ENCODE results near the gene COMTD1.
"Not testable (repeated sequence)": the region's sequence is repeated elsewhere in the genome, so short reads cannot be mapped to it uniquely, and the experiment has no call there.

Gene COMTD1

GRCh38 chr10:75205908-75206307 is 29.8 kb downstream of the COMTD1 start:
- Histone ChIP-seq H3K4me1 (ENCODE audit: low read length) (peaks cover 3% of the 10 kb centered on the region; the same call in 1 of the 2 replicates), H3K27me3 (ENCODE audit: low read depth, low read length) (no peaks in the 10 kb centered on the region), H3K4me2 (ENCODE audit: low read length) (no peak overlapping the region)

GRCh38 chr10:75203724-75204123 is 32.0 kb downstream of the COMTD1 start:
- H3K4me3 ChIP-seq (ENCODE audit: low read length), result no peak overlapping the region
- H3K4me1 ChIP-seq (ENCODE audit: low read length), result no peaks in the 10 kb centered on the region
- no peaks in the 10 kb centered on the region for H3K36me3 ChIP-seq (replicated peaks; ENCODE audit: low read depth, low read length)
- H4K20me1 ChIP-seq (ENCODE audit: insufficient read depth, low read length), result no peaks in the 10 kb centered on the region
- no peak overlapping the region for H2AFZ ChIP-seq (ENCODE audit: low read depth, low read length)
- no peak overlapping the region for H3K9ac ChIP-seq (ENCODE audit: low read length)
- no peak overlapping the region for H3K27ac ChIP-seq (ENCODE audit: low read length)
- no peak overlapping the region for H3K4me2 ChIP-seq (ENCODE audit: low read length)
- H3K79me2 ChIP-seq (ENCODE audit: low read length), result no peaks in the 10 kb centered on the region
- H3K9me3 ChIP-seq (ENCODE audit: insufficient read depth, low read length), result no peaks in the 10 kb centered on the region
- no peak for TF ChIP-seq CTCF (IDR thresholded peaks at IDR 0.05; ENCODE audit: low read depth, low read length)
- no peak for TF ChIP-seq EZH2phosphoT487 (IDR thresholded peaks at IDR 0.05; ENCODE audit: low read depth)
- no peaks in the 10 kb centered on the region for H3K27me3 ChIP-seq (ENCODE audit: low read depth, low read length)

More at GRCh38 chr10:75205908-75206307, 29.8 kb downstream of the COMTD1 start:
- Histone ChIP-seq H3K79me2 (ENCODE audit: low read length) (peaks cover 5% of the 10 kb centered on the region), H2AFZ (ENCODE audit: low read depth, low read length) (no peak overlapping the region), H3K27ac (ENCODE audit: low read length) (no peak overlapping the region), H3K4me3 (ENCODE audit: low read length) (no peak overlapping the region), H3K9ac (ENCODE audit: low read length) (no peak overlapping the region), H4K20me1 (ENCODE audit: insufficient read depth, low read length) (no peaks in the 10 kb centered on the region), H3K36me3 (replicated peaks; ENCODE audit: low read depth, low read length) (no peaks in the 10 kb centered on the region), H3K9me3 (ENCODE audit: insufficient read depth, low read length) (no peaks in the 10 kb centered on the region)
- TF ChIP-seq EZH2phosphoT487 (IDR thresholded peaks at IDR 0.05; ENCODE audit: low read depth) (no peak), CTCF (IDR thresholded peaks at IDR 0.05; ENCODE audit: low read depth, low read length) (no peak)

GRCh38 chr10:75203046-75203620 is 32.6 kb downstream of the COMTD1 start:
- not testable (repeated sequence) for H3K4me2 ChIP-seq (ENCODE audit: low read length); H3K36me3 ChIP-seq (replicated peaks; ENCODE audit: low read depth, low read length)

GRCh38 chr10:75202321-75203045 is 33.3 kb downstream of the COMTD1 start:
- TF ChIP-seq EZH2phosphoT487 (IDR thresholded peaks at IDR 0.05; ENCODE audit: low read depth), result no peak
- no peak for TF ChIP-seq CTCF (IDR thresholded peaks at IDR 0.05; ENCODE audit: low read depth, low read length)
- H3K9me3 ChIP-seq (ENCODE audit: insufficient read depth, low read length), result no peaks in the 10 kb centered on the region
- H3K9ac ChIP-seq (ENCODE audit: low read length), result no peak overlapping the region
- H3K4me1 ChIP-seq (ENCODE audit: low read length), result no peaks in the 10 kb centered on the region
- no peak overlapping the region for H2AFZ ChIP-seq (ENCODE audit: low read depth, low read length)
- H3K27ac ChIP-seq (ENCODE audit: low read length), result no peak overlapping the region
- no peaks in the 10 kb centered on the region for H3K27me3 ChIP-seq (ENCODE audit: low read depth, low read length)
- no peaks in the 10 kb centered on the region for H3K36me3 ChIP-seq (replicated peaks; ENCODE audit: low read depth, low read length)
- H3K4me3 ChIP-seq (ENCODE audit: low read length), result no peak overlapping the region
- no peak overlapping the region for H3K4me2 ChIP-seq (ENCODE audit: low read length)
- no peaks in the 10 kb centered on the region for H4K20me1 ChIP-seq (ENCODE audit: insufficient read depth, low read length)
- H3K79me2 ChIP-seq (ENCODE audit: low read length), result no peaks in the 10 kb centered on the region

More at GRCh38 chr10:75203046-75203620, 32.6 kb downstream of the COMTD1 start:
- H3K79me2 ChIP-seq (ENCODE audit: low read length); H3K4me1 ChIP-seq (ENCODE audit: low read length); H3K27ac ChIP-seq (ENCODE audit: low read length); H2AFZ ChIP-seq (ENCODE audit: low read depth, low read length); H3K4me3 ChIP-seq (ENCODE audit: low read length); H3K27me3 ChIP-seq (ENCODE audit: low read depth, low read length); H3K9ac ChIP-seq (ENCODE audit: low read length); H4K20me1 ChIP-seq (ENCODE audit: insufficient read depth, low read length); H3K9me3 ChIP-seq (ENCODE audit: insufficient read depth, low read length): not testable (repeated sequence)

Data from OCI-LY3 (cell line).